Activated naive CD8-positive, alpha-beta T cell (primary cell): ENCODE data around the gene C2orf74.
"Not testable (repeated sequence)": the region's sequence is repeated elsewhere in the genome, so short reads cannot be mapped to it uniquely, and the experiment has no call there.

Experiments
- H3K27ac Mint-ChIP-seq: one replicate; pipeline ENCODE4 v1.8.0; 2021; ENCODE audit warnings: mixed read lengths
- H3K27me3 Mint-ChIP-seq: one replicate; pipeline ENCODE4 v1.8.0; 2021; ENCODE audit warnings: mixed read lengths
- H3K36me3 Mint-ChIP-seq: one replicate; pipeline ENCODE4 v1.8.0; 2021; ENCODE audit warnings: mixed read lengths
- H3K4me1 Mint-ChIP-seq: one replicate; pipeline ENCODE4 v1.8.0; 2021; ENCODE audit warnings: low read depth, mixed read lengths
- H3K4me3 Mint-ChIP-seq: one replicate; pipeline ENCODE4 v1.8.0; 2021; ENCODE audit warnings: mild to moderate bottlenecking, mixed read lengths
- H3K9me3 Mint-ChIP-seq: one replicate; pipeline ENCODE4 v1.8.0; 2021; ENCODE audit warnings: low read depth, mixed read lengths

The C2orf74 gene

GRCh38 chr2:61157371-61158003 lies 4.5 kb upstream of the C2orf74 start:
- Mint-ChIP-seq H3K36me3 (peaks cover 21% of the 10 kb centered on the region), H3K27ac (no peak overlapping the region), H3K4me3 (no peak overlapping the region), H3K9me3 (peaks cover 5% of the 10 kb centered on the region), H3K4me1 (no peaks in the 10 kb centered on the region), H3K27me3 (no peaks in the 10 kb centered on the region)

- no peak overlapping the region for H3K27ac Mint-ChIP-seq
- H3K9me3 Mint-ChIP-seq, result peaks cover 5% of the 10 kb centered on the region
- H3K36me3 Mint-ChIP-seq, result peaks cover 25% of the 10 kb centered on the region
- no peak overlapping the region for H3K4me3 Mint-ChIP-seq
- H3K27me3 Mint-ChIP-seq, result no peaks in the 10 kb centered on the region
- no peaks in the 10 kb centered on the region for H3K4me1 Mint-ChIP-seq
Measured at GRCh38 chr2:61158356-61158955, 3.5 kb upstream of the C2orf74 start.

GRCh38 chr2:61162721-61163120 lies 733 bp downstream of the C2orf74 start:
- H3K9me3 Mint-ChIP-seq, result peaks cover 5% of the 10 kb centered on the region
- H3K36me3 Mint-ChIP-seq, result peaks cover 32% of the 10 kb centered on the region
- no peak overlapping the region for H3K27ac Mint-ChIP-seq
- H3K27me3 Mint-ChIP-seq, result no peaks in the 10 kb centered on the region
- no peak overlapping the region for H3K4me3 Mint-ChIP-seq
- H3K4me1 Mint-ChIP-seq, result no peaks in the 10 kb centered on the region

- H3K4me3 Mint-ChIP-seq, H3K9me3 Mint-ChIP-seq, H3K27ac Mint-ChIP-seq, H3K4me1 Mint-ChIP-seq, H3K27me3 Mint-ChIP-seq: not testable (repeated sequence)
- peaks cover 24% of the 10 kb centered on the region for H3K36me3 Mint-ChIP-seq
Measured at GRCh38 chr2:61165082-61165481, 3.1 kb downstream of the C2orf74 start.

GRCh38 chr2:61165946-61166345 lies 4.0 kb downstream of the C2orf74 start:
- no peaks in the 10 kb centered on the region for H3K27me3 Mint-ChIP-seq
- no peaks in the 10 kb centered on the region for H3K4me1 Mint-ChIP-seq
- H3K9me3 Mint-ChIP-seq, result no peaks in the 10 kb centered on the region
- no peak overlapping the region for H3K4me3 Mint-ChIP-seq
- peaks cover 23% of the 10 kb centered on the region for H3K36me3 Mint-ChIP-seq
- no peak overlapping the region for H3K27ac Mint-ChIP-seq

- peaks cover 21% of the 10 kb centered on the region for H3K36me3 Mint-ChIP-seq
- no peaks in the 10 kb centered on the region for H3K4me1 Mint-ChIP-seq
- no peaks in the 10 kb centered on the region for H3K9me3 Mint-ChIP-seq
- H3K4me3 Mint-ChIP-seq, result no peak overlapping the region
- H3K27ac Mint-ChIP-seq, result no peak overlapping the region
- H3K27me3 Mint-ChIP-seq, result no peaks in the 10 kb centered on the region
Measured at GRCh38 chr2:61167579-61167978, 5.6 kb downstream of the C2orf74 start.

GRCh38 chr2:61172671-61173070 lies 10.7 kb downstream of the C2orf74 start:
- Mint-ChIP-seq H3K4me3 (no peak overlapping the region), H3K9me3 (no peaks in the 10 kb centered on the region), H3K4me1 (peaks cover 13% of the 10 kb centered on the region), H3K27ac (no peak overlapping the region), H3K36me3 (peaks cover 2% of the 10 kb centered on the region), H3K27me3 (no peaks in the 10 kb centered on the region)

- H3K4me1 Mint-ChIP-seq, result peaks cover 14% of the 10 kb centered on the region
Measured at GRCh38 chr2:61173116-61173515, 11.1 kb downstream of the C2orf74 start.

GRCh38 chr2:61175036-61175435 lies 13.0 kb downstream of the C2orf74 start:
- Mint-ChIP-seq H3K4me1 (peaks cover 33% of the 10 kb centered on the region), H3K36me3 (no peaks in the 10 kb centered on the region), H3K27ac (no peak overlapping the region), H3K27me3 (no peaks in the 10 kb centered on the region), H3K9me3 (no peaks in the 10 kb centered on the region), H3K4me3 (peak overlapping the region; percentile 58)

More at GRCh38 chr2:61173116-61173515, 11.1 kb downstream of the C2orf74 start:
- H3K4me3 Mint-ChIP-seq, result no peak overlapping the region
- no peak overlapping the region for H3K27ac Mint-ChIP-seq
- H3K27me3 Mint-ChIP-seq, result no peaks in the 10 kb centered on the region
- H3K9me3 Mint-ChIP-seq, result no peaks in the 10 kb centered on the region
- H3K36me3 Mint-ChIP-seq, result peaks cover 2% of the 10 kb centered on the region

GRCh38 chr2:61176755-61177726 lies 15.1 kb downstream of the C2orf74 start:
- Mint-ChIP-seq H3K36me3 (no peaks in the 10 kb centered on the region), H3K4me1 (peaks cover 52% of the 10 kb centered on the region), H3K4me3 (peak overlapping the region; percentile 93), H3K9me3 (no peaks in the 10 kb centered on the region), H3K27me3 (no peaks in the 10 kb centered on the region), H3K27ac (peak overlapping the region; percentile 83)

GRCh38 chr2:61177727-61178549 lies 15.9 kb downstream of the C2orf74 start:
- Mint-ChIP-seq H3K4me1 (peaks cover 58% of the 10 kb centered on the region), H3K4me3 (peak overlapping the region; percentile 88), H3K36me3 (peaks cover 3% of the 10 kb centered on the region), H3K9me3 (no peaks in the 10 kb centered on the region), H3K27ac (peak overlapping the region; percentile 90), H3K27me3 (no peaks in the 10 kb centered on the region)

- Mint-ChIP-seq H3K36me3 (peaks cover 11% of the 10 kb centered on the region), H3K4me3 (peak overlapping the region; percentile 88), H3K4me1 (peaks cover 68% of the 10 kb centered on the region), H3K9me3 (no peaks in the 10 kb centered on the region), H3K27ac (peak overlapping the region; percentile 90), H3K27me3 (no peaks in the 10 kb centered on the region)
Measured at GRCh38 chr2:61178603-61179545, 16.9 kb downstream of the C2orf74 start.

GRCh38 chr2:61179701-61180639 lies 18.0 kb downstream of the C2orf74 start:
- peaks cover 12% of the 10 kb centered on the region for H3K36me3 Mint-ChIP-seq

More at GRCh38 chr2:61179701-61180639, 18.0 kb downstream of the C2orf74 start:
- Mint-ChIP-seq H3K9me3 (no peaks in the 10 kb centered on the region), H3K4me1 (peaks cover 71% of the 10 kb centered on the region), H3K4me3 (peak overlapping the region; percentile 88), H3K27me3 (no peaks in the 10 kb centered on the region), H3K27ac (peak overlapping the region; percentile 90)
